Esophagus muscularis mucosa (tissue), 4 donors: ENCODE data around the gene GAS2. TPM values are rescaled to one million over a fixed set of nuclear protein-coding genes. Genes with fewer than 3 reads are reported as not detected.

Experiments
- DNase-seq: peaks from one replicate; pipeline ENCODE4 v3.0.0-alpha.2; 2017; ENCODE audit errors: extremely low spot score
- H3K27ac ChIP-seq, 4 donors: fragments of 200-600 bp; sonication (generic); replicated peaks in 1 of 4; 1 replicate in 3 of 4; 2 replicates in 1 of 4; pipeline ENCODE4 v1.5.1; 2016 to 2019; ENCODE audit warnings: mild to moderate bottlenecking in 1 of 4
- H3K27me3 ChIP-seq, 4 donors: fragments of 200-600 bp; sonication (generic); one replicate each; pipeline versions ENCODE4 v1.5.1 to v1.6.0; 2016 to 2019
- H3K36me3 ChIP-seq, 4 donors: fragments of 200-600 bp; sonication (generic); one replicate each; pipeline ENCODE4 v1.5.1; 2016 to 2019
- H3K4me1 ChIP-seq, 4 donors: fragments of 200-600 bp; sonication (generic); one replicate each; pipeline ENCODE4 v1.5.1; 2016 to 2019
- H3K4me3 ChIP-seq, 4 donors: fragments of 200-600 bp; sonication (generic); 1 replicate in 2 of 4; 2 replicates in 2 of 4; pipeline ENCODE4 v1.5.1; 2016 to 2019; ENCODE audit warnings: mild to moderate bottlenecking in 4 of 4, moderate library complexity in 1 of 4
- H3K9me3 ChIP-seq, 4 donors: fragments of 200-600 bp; sonication (generic); 1 replicate in 3 of 4; 2 replicates in 1 of 4; pipeline ENCODE4 v1.5.1; 2016 to 2019
- EP300 ChIP-seq: sonication (generic); formaldehyde crosslinking; IDR thresholded peaks from one replicate; pipeline ENCODE4 v1.6.1; 2017; ENCODE audit warnings: antibody characterized with exemption
- POLR2A ChIP-seq: fragments of 450-650 bp; IDR thresholded peaks from one replicate; pipeline ENCODE4 v1.6.1; 2017; ENCODE audit warnings: antibody characterized with exemption, moderate library complexity, mild to moderate bottlenecking, low read depth
- WGBS: methylation state at CpG from one replicate; pipeline ENCODE4 v1.1.5; 2018; 5-methylcytosine and 5-hydroxymethylcytosine counted together
- intact Hi-C: fragments of 100-400 bp; cut with DNase I; formaldehyde crosslinking; loops from one replicate; pipeline ENCODE4 v1.15.1; 2023
- small RNA-seq, 3 donors: library from RNA; depleted of rRNA; stranded (forward); fragments of <200 nt; gene quantifications; one replicate each; pipeline ENCODE3, GENCODE V24; 2016
- total RNA-seq, 4 donors: library from RNA; depleted of rRNA; stranded (reverse); fragments of >200 nt; gene quantifications; one replicate each; pipeline versions ENCODE4 v1.1.0 to v1.2.1, GENCODE V29; 2016

GAS2 gene
- total RNA-seq, 4 donors from 2014 or later: 0.65 to 4.2 (median 1.4) TPM

DNA sequence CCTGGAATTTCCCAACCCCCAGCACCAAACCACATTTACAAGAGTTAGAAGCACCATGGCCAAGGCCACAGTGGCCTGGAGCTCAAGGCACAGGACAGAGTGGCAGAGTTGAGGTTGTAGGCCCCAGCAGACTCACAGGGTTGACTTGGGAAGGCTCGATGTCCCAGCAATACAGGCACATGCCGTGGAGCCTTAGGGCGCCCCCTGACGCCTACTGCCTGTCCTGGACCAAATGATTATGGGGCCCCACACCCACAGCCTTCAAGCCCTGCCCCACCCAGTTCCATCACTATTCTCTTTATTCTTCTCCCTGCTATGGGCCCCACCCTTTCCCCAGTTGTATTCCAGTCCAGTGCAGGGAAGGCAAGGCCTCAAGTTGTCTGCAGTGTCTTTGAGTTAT, 193.8 kb downstream of the GAS2 start, which contains the start of gene CCDC179:
TSS of gene CCDC179 (minus strand) at position 234 of the 400 bp plus-strand sequence. CDS start at position 181, 53 bp downstream.
- Histone ChIP-seq H3K9me3 (no peaks in the 10 kb centered on the region), H3K36me3 (no peaks in the 10 kb centered on the region), H3K27me3 (no peaks in the 10 kb centered on the region), H3K27ac (no peak within 1 kb of the TSS), H3K4me3 (no peak within 1 kb of the TSS), H3K4me1 (no peaks in the 10 kb centered on the region)
- 100% methylated on average over 4 of the region's 4 CpGs for WGBS
- no peak for DNase-seq
- intact Hi-C loops: no loop called here
- TF ChIP-seq EP300: no peak
- TF ChIP-seq POLR2A: no peak

Small RNA genes lying within 50 kb of the gene (small RNA-seq; reads per million reads assigned to genes)
- gene RNA5SP338: 0.17 to 0.56 (median 0.34) reads per million in 3 donors

Other genes with a start within 250 kb of the GAS2 start
- gene FANCF, start 40.8 kb upstream of the GAS2 start, total RNA-seq: 1 to 10 TPM; 3.6 to 6.7 (median 4.9) TPM
- gene SVIP, start 163.2 kb downstream of the GAS2 start, total RNA-seq: 10 to 100 TPM in 3 of 4 donors, 1 to 10 TPM in 1; 7.9 to 17.0 (median 12.8) TPM
- not detected for gene CCDC179, start 193.9 kb downstream of the GAS2 start, total RNA-seq